HepG2 (cell line): Measurements from ENCODE around the gene SNAI1. TPM values are rescaled to one million over a fixed set of nuclear protein-coding genes. Genes with fewer than 3 reads are reported as not detected.

Experiments
- AKAP8 ChIP-seq: sonication (generic); formaldehyde crosslinking; IDR thresholded peaks from 2 replicates; pipeline ENCODE4 v1.5.1; 2020; ENCODE audit warnings: mild to moderate bottlenecking, missing genetic modification reagents
- ATAD3A ChIP-seq: sonication (generic); formaldehyde crosslinking; IDR thresholded peaks from 2 replicates; pipeline ENCODE4 v1.4.0; 2020; ENCODE audit warnings: missing genetic modification reagents
- CBX1 ChIP-seq: IDR thresholded peaks from one replicate; pipeline ENCODE4 v1.6.1; 2016; ENCODE audit warnings: antibody characterized with exemption, low read depth
- ERF ChIP-seq: IDR thresholded peaks from 2 replicates; pipeline ENCODE4 v1.6.1; 2018; ENCODE audit warnings: missing biosample characterization, missing genetic modification reagents
- FOXP1 ChIP-seq, 2 experiments: fragments of 450-650 bp in 1 of 2; IDR thresholded peaks; 2 replicates each; pipeline ENCODE4 v1.6.1; 2017 to 2018; ENCODE audit warnings: antibody characterized with exemption in 1 of 2
- NFE2L2 ChIP-seq: fragments of 150-350 bp; IDR thresholded peaks from 2 replicates; pipeline ENCODE4 v1.6.1; 2014; ENCODE audit warnings: low read length
- SMAD1 ChIP-seq: sonication (generic); formaldehyde crosslinking; IDR thresholded peaks from 2 replicates; pipeline ENCODE4 v1.4.0; 2020; ENCODE audit warnings: missing genetic modification reagents, low read depth, mild to moderate bottlenecking, borderline replicate concordance
- SP5 ChIP-seq: IDR thresholded peaks from 2 replicates; pipeline ENCODE4 v1.6.1; 2016; ENCODE audit warnings: low read depth, borderline replicate concordance
- SSRP1 ChIP-seq: IDR thresholded peaks from 2 replicates; pipeline ENCODE4 v1.6.1; 2016; ENCODE audit warnings: control low read depth
- SYNCRIP ChIP-seq: fragments of 200-400 bp; formaldehyde crosslinking; IDR thresholded peaks from 2 replicates; pipeline ENCODE4 v1.6.1; 2018; ENCODE audit warnings: mild to moderate bottlenecking, low read depth, low read length; ENCODE audit not compliant: insufficient read depth
- WIZ ChIP-seq: sonication (generic); formaldehyde crosslinking; IDR thresholded peaks from 2 replicates; pipeline ENCODE4 v1.5.1; 2020; ENCODE audit warnings: mild to moderate bottlenecking, missing genetic modification reagents
- ZBTB8A ChIP-seq: sonication (generic); formaldehyde crosslinking; IDR thresholded peaks from 2 replicates; pipeline ENCODE4 v1.4.0; 2020; ENCODE audit warnings: mild to moderate bottlenecking, low read depth, missing genetic modification reagents, borderline replicate concordance
- ZNF230 ChIP-seq: sonication (generic); formaldehyde crosslinking; IDR thresholded peaks from 2 replicates; pipeline ENCODE4 v1.4.0; 2020; ENCODE audit warnings: mild to moderate bottlenecking, missing genetic modification reagents
- ZNF256 ChIP-seq: sonication (generic); formaldehyde crosslinking; conservative IDR thresholded peaks from 2 replicates; pipeline ENCODE4 v1.4.0; 2020; ENCODE audit warnings: missing genetic modification reagents
- ZNF567 ChIP-seq: sonication (generic); formaldehyde crosslinking; IDR thresholded peaks from 2 replicates; pipeline ENCODE4 v1.8.1; 2023; ENCODE audit warnings: mild to moderate bottlenecking, missing genetic modification reagents, borderline replicate concordance
- ZNF598 ChIP-seq: sonication (generic); formaldehyde crosslinking; IDR thresholded peaks from 2 replicates; pipeline ENCODE4 v1.5.1; 2020; ENCODE audit warnings: mild to moderate bottlenecking, missing genetic modification reagents, borderline replicate concordance
- ZNF788 ChIP-seq: sonication (generic); formaldehyde crosslinking; IDR thresholded peaks from 2 replicates; pipeline ENCODE4 v1.5.0; 2020; ENCODE audit warnings: mild to moderate bottlenecking, missing genetic modification reagents, borderline replicate concordance
- ZNF790 ChIP-seq: sonication (generic); formaldehyde crosslinking; IDR thresholded peaks from 2 replicates; pipeline ENCODE4 v1.8.0; 2022; ENCODE audit warnings: missing genetic modification reagents, mild to moderate bottlenecking, borderline replicate concordance
- ZSCAN22 ChIP-seq: sonication (generic); formaldehyde crosslinking; IDR thresholded peaks from 2 replicates; pipeline ENCODE4 v1.4.0; 2020; ENCODE audit warnings: mild to moderate bottlenecking, missing genetic modification reagents
- polyA plus RNA-seq, 8 experiments: library from polyadenylated mRNA; depleted of rRNA in 3 of 8; stranded (reverse) in 7 of 8; unstranded in 1 of 8; fragments of >200 nt; fragmentation: Illumina TruSeq in 4 of 8; extraction: Trizol in 4 of 8; gene quantifications; 2 replicates each; pipeline versions ENCODE4 v1.2.1 to v1.2.3, GENCODE V29; 2011 to 2016; ENCODE audit warnings: low read depth in 4 of 8, missing spikeins in 1 of 8, mixed read lengths in 1 of 8; ENCODE audit not compliant: insufficient read depth in 1 of 8
- total RNA-seq, 5 experiments: library from RNA; depleted of rRNA; stranded (reverse); fragments of >200 nt; fragmentation: Illumina TruSeq; extraction: Trizol; gene quantifications; 2 replicates each; pipeline ENCODE4 v1.2.3, GENCODE V29; 2016; ENCODE audit warnings: low read depth in 1 of 5
- TF ChIP-seq, protein P1 (sequence below): sonication (generic); formaldehyde crosslinking; conservative IDR thresholded peaks from 2 replicates; pipeline ENCODE4 v1.8.0; 2022; ENCODE audit warnings: mild to moderate bottlenecking, moderate library complexity, missing genetic modification reagents
- TF ChIP-seq, protein P2 (sequence below): sonication (generic); formaldehyde crosslinking; IDR thresholded peaks from 2 replicates; pipeline ENCODE4 v1.5.0; 2020; ENCODE audit warnings: missing genetic modification reagents
- TF ChIP-seq, protein P3 (sequence below): sonication (generic); formaldehyde crosslinking; IDR thresholded peaks from 2 replicates; pipeline ENCODE4 v1.4.0; 2020; ENCODE audit warnings: mild to moderate bottlenecking, missing genetic modification reagents
- TF ChIP-seq, protein P4 (sequence below): sonication (generic); formaldehyde crosslinking; IDR thresholded peaks from 2 replicates; pipeline ENCODE4 v1.5.0; 2020; ENCODE audit warnings: missing genetic modification reagents
- TF ChIP-seq, protein P5 (sequence below), 2 experiments: fragments of 450-650 bp in 1 of 2; sonication (generic) in 1 of 2; formaldehyde crosslinking; IDR thresholded peaks; 2 replicates each; pipeline versions ENCODE4 v1.5.0 to v1.8.0; 2020 to 2022; ENCODE audit warnings: mild to moderate bottlenecking in 1 of 2, missing genetic modification reagents in 1 of 2

The SNAI1 gene
- total and polyA plus RNA-seq, 2 of the 13 experiments (the other 11 are each of a cell fraction or from before 2014, with no cell fraction given) = 1.3 to 1.4 TPM

DNA sequence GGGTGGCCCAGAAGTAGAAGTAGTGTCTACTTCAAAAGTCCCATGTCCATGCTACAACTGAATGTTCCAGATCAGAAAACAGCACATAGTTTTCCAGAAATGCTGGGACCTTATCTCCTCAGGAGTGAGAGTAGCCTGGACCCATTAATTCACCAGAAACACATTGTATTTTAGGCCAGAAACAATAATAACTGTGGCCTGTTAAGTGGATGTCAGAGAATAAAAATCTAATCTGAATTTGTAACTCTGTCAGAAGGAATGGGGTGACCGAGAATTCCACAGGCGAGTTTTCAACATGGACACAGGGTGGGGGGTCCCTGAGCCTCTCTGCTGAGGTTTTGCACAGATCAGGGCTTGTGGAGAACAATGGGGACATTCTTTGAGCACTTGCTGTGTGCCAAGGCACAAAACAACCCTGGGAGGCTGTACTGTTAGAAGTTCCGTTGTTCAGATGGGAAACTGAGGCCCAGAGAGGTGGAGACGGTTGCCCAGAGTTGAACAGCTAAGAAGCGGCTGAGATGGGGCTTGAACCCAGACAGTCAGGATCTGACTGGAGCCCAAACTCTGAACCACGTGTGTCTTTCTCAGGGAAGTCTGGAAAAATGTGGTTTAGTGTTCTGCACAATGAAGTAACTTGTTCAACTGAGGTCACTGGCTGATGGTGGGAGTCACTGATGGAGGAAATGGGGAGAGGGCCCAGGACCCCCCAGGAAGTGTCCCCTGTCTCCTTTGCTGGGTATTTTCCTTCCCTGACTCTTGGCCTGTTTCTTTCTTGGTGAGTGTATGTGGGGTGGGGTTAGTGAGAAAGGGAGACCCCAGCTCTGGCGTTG lies 44.2 kb downstream of the SNAI1 start (continued):
- no peak for TF ChIP-seq FOXP1 (IDR thresholded peaks at IDR 0.05)
- no peak for TF ChIP-seq FOXP1 (CRISPR knock-in tag; IDR thresholded peaks at IDR 0.05)
- TF ChIP-seq ERF = no peak
- TF ChIP-seq SMAD1 (CRISPR knock-in tag) = 0 out of 2 replicates have a peak, but pooled peaks have one; percentile 35
- TF ChIP-seq, protein P1, sequence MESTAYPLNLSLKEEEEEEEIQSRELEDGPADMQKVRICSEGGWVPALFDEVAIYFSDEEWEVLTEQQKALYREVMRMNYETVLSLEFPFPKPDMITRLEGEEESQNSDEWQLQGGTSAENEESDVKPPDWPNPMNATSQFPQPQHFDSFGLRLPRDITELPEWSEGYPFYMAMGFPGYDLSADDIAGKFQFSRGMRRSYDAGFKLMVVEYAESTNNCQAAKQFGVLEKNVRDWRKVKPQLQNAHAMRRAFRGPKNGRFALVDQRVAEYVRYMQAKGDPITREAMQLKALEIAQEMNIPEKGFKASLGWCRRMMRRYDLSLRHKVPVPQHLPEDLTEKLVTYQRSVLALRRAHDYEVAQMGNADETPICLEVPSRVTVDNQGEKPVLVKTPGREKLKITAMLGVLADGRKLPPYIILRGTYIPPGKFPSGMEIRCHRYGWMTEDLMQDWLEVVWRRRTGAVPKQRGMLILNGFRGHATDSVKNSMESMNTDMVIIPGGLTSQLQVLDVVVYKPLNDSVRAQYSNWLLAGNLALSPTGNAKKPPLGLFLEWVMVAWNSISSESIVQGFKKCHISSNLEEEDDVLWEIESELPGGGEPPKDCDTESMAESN (CRISPR knock-in tag) = no peak
- TF ChIP-seq ZNF790 (CRISPR knock-in tag) = no peak
- TF ChIP-seq ZSCAN22 (CRISPR knock-in tag) = no peak
- no peak for TF ChIP-seq CBX1
- TF ChIP-seq ZNF567 (CRISPR knock-in tag) = no peak
- TF ChIP-seq, protein P2, sequence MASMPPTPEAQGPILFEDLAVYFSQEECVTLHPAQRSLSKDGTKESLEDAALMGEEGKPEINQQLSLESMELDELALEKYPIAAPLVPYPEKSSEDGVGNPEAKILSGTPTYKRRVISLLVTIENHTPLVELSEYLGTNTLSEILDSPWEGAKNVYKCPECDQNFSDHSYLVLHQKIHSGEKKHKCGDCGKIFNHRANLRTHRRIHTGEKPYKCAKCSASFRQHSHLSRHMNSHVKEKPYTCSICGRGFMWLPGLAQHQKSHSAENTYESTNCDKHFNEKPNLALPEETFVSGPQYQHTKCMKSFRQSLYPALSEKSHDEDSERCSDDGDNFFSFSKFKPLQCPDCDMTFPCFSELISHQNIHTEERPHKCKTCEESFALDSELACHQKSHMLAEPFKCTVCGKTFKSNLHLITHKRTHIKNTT (CRISPR knock-in tag) = no peak
- TF ChIP-seq, protein P3, sequence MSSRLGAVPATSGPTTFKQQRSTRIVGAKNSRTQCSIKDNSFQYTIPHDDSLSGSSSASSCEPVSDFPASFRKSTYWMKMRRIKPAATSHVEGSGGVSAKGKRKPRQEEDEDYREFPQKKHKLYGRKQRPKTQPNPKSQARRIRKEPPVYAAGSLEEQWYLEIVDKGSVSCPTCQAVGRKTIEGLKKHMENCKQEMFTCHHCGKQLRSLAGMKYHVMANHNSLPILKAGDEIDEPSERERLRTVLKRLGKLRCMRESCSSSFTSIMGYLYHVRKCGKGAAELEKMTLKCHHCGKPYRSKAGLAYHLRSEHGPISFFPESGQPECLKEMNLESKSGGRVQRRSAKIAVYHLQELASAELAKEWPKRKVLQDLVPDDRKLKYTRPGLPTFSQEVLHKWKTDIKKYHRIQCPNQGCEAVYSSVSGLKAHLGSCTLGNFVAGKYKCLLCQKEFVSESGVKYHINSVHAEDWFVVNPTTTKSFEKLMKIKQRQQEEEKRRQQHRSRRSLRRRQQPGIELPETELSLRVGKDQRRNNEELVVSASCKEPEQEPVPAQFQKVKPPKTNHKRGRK = no peak
- TF ChIP-seq, protein P4, sequence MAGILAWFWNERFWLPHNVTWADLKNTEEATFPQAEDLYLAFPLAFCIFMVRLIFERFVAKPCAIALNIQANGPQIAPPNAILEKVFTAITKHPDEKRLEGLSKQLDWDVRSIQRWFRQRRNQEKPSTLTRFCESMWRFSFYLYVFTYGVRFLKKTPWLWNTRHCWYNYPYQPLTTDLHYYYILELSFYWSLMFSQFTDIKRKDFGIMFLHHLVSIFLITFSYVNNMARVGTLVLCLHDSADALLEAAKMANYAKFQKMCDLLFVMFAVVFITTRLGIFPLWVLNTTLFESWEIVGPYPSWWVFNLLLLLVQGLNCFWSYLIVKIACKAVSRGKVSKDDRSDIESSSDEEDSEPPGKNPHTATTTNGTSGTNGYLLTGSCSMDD (CRISPR knock-in tag) = no peak
- TF ChIP-seq SP5 (CRISPR knock-in tag) = no peak
- TF ChIP-seq AKAP8 (CRISPR knock-in tag) = 0 out of 2 replicates have a peak, but pooled peaks have one; percentile 48
- peak; percentile 38; the same call in 1 of the 2 replicates for TF ChIP-seq ZNF230 (CRISPR knock-in tag)
- TF ChIP-seq SSRP1 = no peak
- no peak for TF ChIP-seq NFE2L2
- 0 out of 2 replicates have a peak, but pooled peaks have one; percentile 60 for TF ChIP-seq ZNF598 (CRISPR knock-in tag)
- TF ChIP-seq WIZ = 0 out of 2 replicates have a peak, but pooled peaks have one; percentile 44
- TF ChIP-seq ATAD3A (CRISPR knock-in tag) = no peak
- TF ChIP-seq ZBTB8A (CRISPR knock-in tag) = no peak
- TF ChIP-seq, protein P5, sequence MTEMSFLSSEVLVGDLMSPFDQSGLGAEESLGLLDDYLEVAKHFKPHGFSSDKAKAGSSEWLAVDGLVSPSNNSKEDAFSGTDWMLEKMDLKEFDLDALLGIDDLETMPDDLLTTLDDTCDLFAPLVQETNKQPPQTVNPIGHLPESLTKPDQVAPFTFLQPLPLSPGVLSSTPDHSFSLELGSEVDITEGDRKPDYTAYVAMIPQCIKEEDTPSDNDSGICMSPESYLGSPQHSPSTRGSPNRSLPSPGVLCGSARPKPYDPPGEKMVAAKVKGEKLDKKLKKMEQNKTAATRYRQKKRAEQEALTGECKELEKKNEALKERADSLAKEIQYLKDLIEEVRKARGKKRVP (CRISPR knock-in tag; IDR thresholded peaks at IDR 0.05) = no peak
- TF ChIP-seq SYNCRIP = no peak
- TF ChIP-seq ZNF256 (CRISPR knock-in tag) = no peak
- peak; percentile 55; the same call in 1 of the 2 replicates for TF ChIP-seq ZNF788 (CRISPR knock-in tag)
